Esophagus muscularis mucosa (tissue), 4 donors: ENCODE measurements around the gene MRPL38. TPM values are rescaled to one million over a fixed set of nuclear protein-coding genes. Genes with fewer than 3 reads are reported as not detected.

ENCODE experiments used
- DNase-seq: peaks from one replicate; pipeline ENCODE4 v3.0.0-alpha.2; 2017; ENCODE audit errors: extremely low spot score
- H3K27ac ChIP-seq, 4 donors: fragments of 200-600 bp; sonication (generic); replicated peaks in 1 of 4; 1 replicate in 3 of 4; 2 replicates in 1 of 4; pipeline ENCODE4 v1.5.1; 2016 to 2019; ENCODE audit warnings: mild to moderate bottlenecking in 1 of 4
- H3K27me3 ChIP-seq, 4 donors: fragments of 200-600 bp; sonication (generic); one replicate each; pipeline versions ENCODE4 v1.5.1 to v1.6.0; 2016 to 2019
- H3K36me3 ChIP-seq, 4 donors: fragments of 200-600 bp; sonication (generic); one replicate each; pipeline ENCODE4 v1.5.1; 2016 to 2019
- H3K4me1 ChIP-seq, 4 donors: fragments of 200-600 bp; sonication (generic); one replicate each; pipeline ENCODE4 v1.5.1; 2016 to 2019
- H3K4me3 ChIP-seq, 4 donors: fragments of 200-600 bp; sonication (generic); 1 replicate in 2 of 4; 2 replicates in 2 of 4; pipeline ENCODE4 v1.5.1; 2016 to 2019; ENCODE audit warnings: mild to moderate bottlenecking in 4 of 4, moderate library complexity in 1 of 4
- H3K9me3 ChIP-seq, 4 donors: fragments of 200-600 bp; sonication (generic); 1 replicate in 3 of 4; 2 replicates in 1 of 4; pipeline ENCODE4 v1.5.1; 2016 to 2019
- CTCF ChIP-seq, 3 experiments: fragments of 200-600 bp in 2 of 3; fragments of 450-650 bp in 1 of 3; sonication (generic) in 2 of 3; IDR thresholded peaks; one replicate each; pipeline ENCODE4 v1.5.1; 2017 to 2019; ENCODE audit warnings: antibody characterized with exemption in 3 of 3, mild to moderate bottlenecking in 2 of 3, moderate library complexity in 1 of 3
- EP300 ChIP-seq: sonication (generic); formaldehyde crosslinking; IDR thresholded peaks from one replicate; pipeline ENCODE4 v1.6.1; 2017; ENCODE audit warnings: antibody characterized with exemption
- POLR2A ChIP-seq: fragments of 450-650 bp; IDR thresholded peaks from one replicate; pipeline ENCODE4 v1.6.1; 2017; ENCODE audit warnings: antibody characterized with exemption, moderate library complexity, mild to moderate bottlenecking, low read depth
- POLR2AphosphoS5 ChIP-seq, 2 donors: sonication (generic); formaldehyde crosslinking; IDR thresholded peaks; one replicate each; pipeline ENCODE4 v1.6.1; 2017; ENCODE audit warnings: antibody characterized with exemption in 2 of 2
- WGBS: methylation state at CpG from one replicate; pipeline ENCODE4 v1.1.5; 2018; 5-methylcytosine and 5-hydroxymethylcytosine counted together
- intact Hi-C: fragments of 100-400 bp; cut with DNase I; formaldehyde crosslinking; loops from one replicate; pipeline ENCODE4 v1.15.1; 2023
- total RNA-seq, 4 donors: library from RNA; depleted of rRNA; stranded (reverse); fragments of >200 nt; gene quantifications; one replicate each; pipeline versions ENCODE4 v1.1.0 to v1.2.1, GENCODE V29; 2016

Gene MRPL38
- total RNA-seq, 4 donors from 2014 or later: 32.5 to 61.7 (median 44.1) TPM

GRCh38 chr17:75897160-75898019, 7.3 kb downstream of the MRPL38 start:
- Histone ChIP-seq H3K9me3 (no peaks in the 10 kb centered on the region), H3K4me1 (peaks cover 25 to 50% (median 46%) of the 10 kb centered on the region in 4 donors), H3K36me3 (peaks cover 35 to 54% (median 51%) of the 10 kb centered on the region in 4 donors), H3K27me3 (no peaks in the 10 kb centered on the region), H3K4me3 (peak overlapping the region; percentile 73 to 99 (median 77)), H3K27ac (peak overlapping the region; percentile 89 to 98 (median 96))
- no peak for DNase-seq
- intact Hi-C loops: loop anchor here (2.0 kb wide), 1 partner anchor 47 kb away; no protein-coding TSS in a partner anchor
- TF ChIP-seq POLR2AphosphoS5 (IDR thresholded peaks at IDR 0.05): no peak
- no peak for TF ChIP-seq CTCF (IDR thresholded peaks at IDR 0.05)
- TF ChIP-seq EP300: no peak
- TF ChIP-seq POLR2A: no peak
- WGBS: 60% methylated on average over 14 of the region's 37 CpGs

- DNase-seq: no peak
- intact Hi-C loops: loop anchor here (2.0 kb wide), 1 partner anchor 46 kb away; no protein-coding TSS in a partner anchor
- WGBS: 0% methylated on average over 18 of the region's 102 CpGs
- Histone ChIP-seq H3K27me3 (no peaks in the 10 kb centered on the region), H3K36me3 (peaks cover 31 to 54% (median 51%) of the 10 kb centered on the region in 4 donors), H3K9me3 (no peaks in the 10 kb centered on the region), H3K27ac (peak within 1 kb of the TSS; percentile 89 to 98 (median 96)), H3K4me1 (peaks cover 25 to 55% (median 52%) of the 10 kb centered on the region in 4 donors), H3K4me3 (peak within 1 kb of the TSS; percentile 73 to 99 (median 77))
- peak; percentile 51 to 62 (median 54) for TF ChIP-seq CTCF (IDR thresholded peaks at IDR 0.05)
- TF ChIP-seq POLR2A: peak; percentile 66
- peak; percentile 65 to 90 for TF ChIP-seq POLR2AphosphoS5 (IDR thresholded peaks at IDR 0.05)
- TF ChIP-seq EP300: no peak
These were observed 8.1 kb downstream of the MRPL38 start, which contains the start of gene TRIM65 for GRCh38 chr17:75896415-75897159. Gene TRIM65 (minus strand): TSS chr17:75896951. CDS start chr17:75896937, 14 bp downstream.

- WGBS: 28% methylated on average over 28 of the region's 28 CpGs
- peaks cover 27 to 54% (median 51%) of the 10 kb centered on the region in 4 donors for H3K36me3 ChIP-seq
- intact Hi-C loops: loop anchor here (2.0 kb wide), 2 partner anchors 17 to 45 kb away; partner anchors contain the start of gene TRIM47
- no peak for DNase-seq
- H3K27me3 ChIP-seq: no peaks in the 10 kb centered on the region
- TF ChIP-seq CTCF (IDR thresholded peaks at IDR 0.05) (peak in 2 of 3 experiments; percentile 26 to 47), POLR2AphosphoS5 (IDR thresholded peaks at IDR 0.05) (no peak)
- H3K4me3 ChIP-seq: peak overlapping the region; percentile 73 to 99 (median 77)
- no peaks in the 10 kb centered on the region for H3K9me3 ChIP-seq
- H3K4me1 ChIP-seq: peaks cover 25 to 57% (median 52%) of the 10 kb centered on the region in 4 donors
- H3K27ac ChIP-seq: peak overlapping the region; percentile 89 to 98 (median 96)
These were observed 9.1 kb downstream of the MRPL38 start for GRCh38 chr17:75895370-75896155.

GRCh38 chr17:75894049-75894733, 10.5 kb downstream of the MRPL38 start:
- peak overlapping the region; percentile 89 to 98 (median 96) for H3K27ac ChIP-seq
- no peak for TF ChIP-seq POLR2A
- TF ChIP-seq EP300: no peak
- no peak for TF ChIP-seq POLR2AphosphoS5 (IDR thresholded peaks at IDR 0.05)
- TF ChIP-seq CTCF (IDR thresholded peaks at IDR 0.05): no peak
- peak overlapping the region in 1 of 4 donors; percentile 74 for H3K4me3 ChIP-seq
- H3K9me3 ChIP-seq: no peaks in the 10 kb centered on the region
- intact Hi-C loops: loop anchor here (2.0 kb wide), 1 partner anchor 15 kb away; the partner anchor contains the start of gene TRIM47
- H3K4me1 ChIP-seq: peaks cover 25 to 57% (median 52%) of the 10 kb centered on the region in 4 donors
- peaks cover 22 to 52% (median 49%) of the 10 kb centered on the region in 4 donors for H3K36me3 ChIP-seq
- DNase-seq: no peak
- WGBS: 84% methylated on average over 22 of the region's 22 CpGs
- no peaks in the 10 kb centered on the region for H3K27me3 ChIP-seq
